ENCODE data around the gene NKX2-3. TPM values are rescaled to one million over a fixed set of nuclear protein-coding genes. Genes with fewer than 3 reads are reported as not detected.

NKX2-3 gene
- total and polyA plus RNA-seq, 2 of the 8 experiments (the other 6 are each of a cell fraction or from before 2014, with no cell fraction given), result not detected

DNA sequence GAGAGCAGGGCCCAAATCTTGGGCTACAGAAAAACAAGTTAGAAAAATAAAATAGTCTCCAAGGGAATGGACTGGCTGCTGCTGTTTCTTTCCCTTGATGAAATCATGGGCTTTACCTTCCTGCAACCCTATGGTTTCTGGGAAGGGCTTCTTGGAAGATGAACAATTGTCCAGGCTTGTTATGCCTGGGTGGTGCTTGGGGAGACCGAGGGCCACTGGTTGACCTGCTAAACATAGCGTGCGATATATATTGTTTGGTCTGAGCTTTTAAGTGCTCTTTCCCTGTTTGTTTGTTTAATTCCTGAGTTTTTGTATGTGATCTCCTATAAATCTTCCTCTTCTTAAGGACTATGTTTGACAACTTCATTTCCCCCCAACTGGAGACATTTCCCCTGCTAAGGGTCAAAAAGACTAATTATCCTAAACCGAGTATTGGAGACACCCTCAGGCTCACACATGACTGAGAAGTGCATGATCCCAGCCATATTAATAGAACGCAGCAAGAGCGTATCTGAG, 49.6 kb downstream of the NKX2-3 start:
- Histone ChIP-seq H3K9ac (replicated peaks in 1 of 4; ENCODE audit: extremely low read depth in 1 of 4, low read depth in 3 of 4, low read length in 3 of 4) (no peak overlapping the region), H2AFZ (ENCODE audit: low read length) (no peak overlapping the region), H2BK12ac (ENCODE audit: low read depth, low read length) (no peak overlapping the region), H4K5ac (ENCODE audit: insufficient read length, low read depth, low read length) (no peak overlapping the region), H4K91ac (replicated peaks; ENCODE audit: insufficient read length, low read length) (no peak overlapping the region), H2BK120ac (replicated peaks; ENCODE audit: low read depth, low read length) (no peak overlapping the region), H4K8ac (ENCODE audit: extremely low read depth, insufficient read depth, low read length) (no peak overlapping the region), H4K20me1 (replicated peaks in 1 of 2; ENCODE audit: control insufficient read depth in 1 of 2, insufficient read depth in 2 of 2, low read length in 2 of 2) (no peaks in the 10 kb centered on the region), H2BK5ac (ENCODE audit: low read depth, low read length) (no peak overlapping the region), H3K36me3 (ENCODE audit: control insufficient read depth in 2 of 4, insufficient read depth in 4 of 4, low read length in 3 of 4) (no peaks in the 10 kb centered on the region), H3K79me2 (ENCODE audit: control insufficient read depth in 1 of 2, insufficient read depth in 2 of 2, low read length in 2 of 2) (no peaks in the 10 kb centered on the region), H2BK15ac (ENCODE audit: low read length) (no peak overlapping the region), H3K4me3 (ENCODE audit: extremely low read depth in 1 of 4, insufficient read depth in 2 of 4, low read depth in 3 of 4, low read length in 4 of 4) (no peak overlapping the region), H3K56ac (replicated peaks; ENCODE audit: insufficient read length, low read depth, low read length) (no peak overlapping the region), H3K4ac (replicated peaks; ENCODE audit: insufficient read length, low read depth, low read length) (no peak overlapping the region), H3K27ac (ENCODE audit: low read depth, low read length) (no peak overlapping the region), H2AK5ac (ENCODE audit: low read depth, low read length) (no peak overlapping the region), H2BK20ac (ENCODE audit: low read length) (no peak overlapping the region), H3K14ac (ENCODE audit: insufficient read length) (no peak overlapping the region), H3K23ac (ENCODE audit: insufficient read length) (no peak overlapping the region), H3K18ac (ENCODE audit: extremely low read depth, low read length) (no peak overlapping the region), H3K79me1 (ENCODE audit: low read depth, low read length) (no peaks in the 10 kb centered on the region), H3K27me3 (replicated peaks in 1 of 4; ENCODE audit: control insufficient read depth in 3 of 4, extremely low read depth in 1 of 4, insufficient read depth in 3 of 4, low read length in 3 of 4) (no peaks in the 10 kb centered on the region; a peak in 3 of 7 replicates), H3K23me2 (ENCODE audit: low read depth, low read length) (no peaks in the 10 kb centered on the region), H3K4me2 (ENCODE audit: insufficient read depth in 1 of 2, low read depth in 2 of 2, low read length in 2 of 2) (no peak overlapping the region), H3K4me1 (replicated peaks in 1 of 4; ENCODE audit: control insufficient read depth in 3 of 4, insufficient read depth in 4 of 4, low read length in 3 of 4) (peaks cover 0 to 3% (median 0%) of the 10 kb centered on the region in 4 experiments; a peak in 1 of 7 replicates), H3K9me3 (ENCODE audit: insufficient read depth in 2 of 2, low read depth in 1 of 2, low read length in 1 of 2) (no peaks in the 10 kb centered on the region)
- FAIRE-seq (no peak), DNase-seq (ENCODE audit: low read depth in 1 of 2, low spot score in 2 of 2) (no peak)
- WGBS, 2 experiments (ENCODE audit: extremely low coverage in 1 of 2, insufficient coverage in 1 of 2, insufficient read length in 1 of 2, insufficient replicate concordance in 2 of 2, low coverage in 1 of 2, low lambda C conversion rate in 2 of 2, missing lambda C conversion rate in 1 of 2), result 91% methylated on average over 6 of the region's 6 CpGs; no CpG with 5 or more reads in 1 of the 2 experiments
- POLR2A ChIA-PET (ENCODE audit: partially characterized antibody), result no interaction called here
- CTCF ChIA-PET (ENCODE audit: partially characterized antibody), result interaction anchor here (1.1 to 1.4 kb wide), 4 partner anchors 21 to 146 kb away, joined by 3 to 5 read pairs (median 4); no protein-coding TSS in a partner anchor
- no peak for TF ChIP-seq JUN (IDR thresholded peaks at IDR 0.05; ENCODE audit: low read depth, low read length)
